Measurements from ENCODE around the gene STIP1. TPM values are rescaled to one million over a fixed set of nuclear protein-coding genes. Genes with fewer than 3 reads are reported as not detected.

STIP1 gene
- total and polyA plus RNA-seq, 2 donors (not counting 1 experiment from before 2014, with no cell fraction given) = 49.8 to 78.7 TPM

DNA sequence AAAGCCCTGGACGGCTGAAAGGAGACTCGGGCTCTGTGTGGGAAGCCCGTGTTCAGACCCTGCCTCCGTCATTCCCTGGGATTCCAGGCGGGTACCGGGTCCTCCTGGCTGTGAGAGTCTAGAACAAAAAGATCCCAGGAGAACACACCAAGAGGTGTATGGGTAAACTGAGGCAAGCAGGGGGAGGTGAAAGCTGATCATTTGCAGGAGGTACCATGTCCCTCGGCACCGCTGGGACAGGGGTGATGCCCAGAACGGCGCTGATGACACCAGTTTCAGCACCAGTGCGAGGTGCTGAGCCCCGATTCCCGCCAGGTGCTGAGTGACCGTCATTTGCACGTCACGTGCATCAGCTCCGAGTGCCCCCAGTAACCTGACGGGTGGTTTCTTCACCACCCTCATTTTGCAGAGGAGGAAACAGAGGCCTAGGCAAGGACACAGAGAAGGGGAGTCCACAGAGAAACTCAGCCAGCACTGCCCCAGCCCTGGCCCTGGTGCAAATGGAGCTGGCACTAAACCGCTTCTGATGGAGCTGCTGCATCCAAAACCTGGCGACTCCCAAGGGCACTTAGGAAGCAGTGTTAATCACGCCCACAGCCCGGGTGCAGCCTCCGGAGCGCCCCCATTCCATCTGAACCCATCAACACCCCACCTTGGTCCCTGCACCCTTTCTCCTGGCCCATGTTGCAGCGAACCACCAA, 36.9 kb upstream of the STIP1 start:
- no peaks in the 10 kb centered on the region for H3K9me3 Mint-ChIP-seq (ENCODE audit: insufficient read depth)
- H2AFZ ChIP-seq (ENCODE audit: insufficient read depth, low read depth, low read length, poor library complexity, severe bottlenecking) = no peak overlapping the region
- H3K27ac Mint-ChIP-seq = no peak overlapping the region
- no peaks in the 10 kb centered on the region for H3K36me3 ChIP-seq (replicated peaks in 1 of 2; ENCODE audit: control extremely low read depth in 1 of 2, control insufficient read depth in 1 of 2, extremely low read depth in 1 of 2, insufficient read depth in 2 of 2, low read length in 1 of 2)
- TF ChIP-seq, protein P1, sequence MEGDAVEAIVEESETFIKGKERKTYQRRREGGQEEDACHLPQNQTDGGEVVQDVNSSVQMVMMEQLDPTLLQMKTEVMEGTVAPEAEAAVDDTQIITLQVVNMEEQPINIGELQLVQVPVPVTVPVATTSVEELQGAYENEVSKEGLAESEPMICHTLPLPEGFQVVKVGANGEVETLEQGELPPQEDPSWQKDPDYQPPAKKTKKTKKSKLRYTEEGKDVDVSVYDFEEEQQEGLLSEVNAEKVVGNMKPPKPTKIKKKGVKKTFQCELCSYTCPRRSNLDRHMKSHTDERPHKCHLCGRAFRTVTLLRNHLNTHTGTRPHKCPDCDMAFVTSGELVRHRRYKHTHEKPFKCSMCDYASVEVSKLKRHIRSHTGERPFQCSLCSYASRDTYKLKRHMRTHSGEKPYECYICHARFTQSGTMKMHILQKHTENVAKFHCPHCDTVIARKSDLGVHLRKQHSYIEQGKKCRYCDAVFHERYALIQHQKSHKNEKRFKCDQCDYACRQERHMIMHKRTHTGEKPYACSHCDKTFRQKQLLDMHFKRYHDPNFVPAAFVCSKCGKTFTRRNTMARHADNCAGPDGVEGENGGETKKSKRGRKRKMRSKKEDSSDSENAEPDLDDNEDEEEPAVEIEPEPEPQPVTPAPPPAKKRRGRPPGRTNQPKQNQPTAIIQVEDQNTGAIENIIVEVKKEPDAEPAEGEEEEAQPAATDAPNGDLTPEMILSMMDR (IDR thresholded peaks at IDR 0.05) = peak; percentile 44
- TF ChIP-seq EZH2 (IDR thresholded peaks at IDR 0.05; ENCODE audit: borderline replicate concordance, insufficient read depth, low read depth, low read length, poor library complexity, severe bottlenecking) = no peak
- DNase-seq = no peak
- no peak overlapping the region for H3K4me3 Mint-ChIP-seq
- WGBS (ENCODE audit: insufficient coverage) = 91% methylated on average over 25 of the region's 25 CpGs
- H3K9me3 ChIP-seq (ENCODE audit: control extremely low read depth in 1 of 3, control insufficient read depth in 2 of 3, insufficient read depth in 1 of 3, low read length in 2 of 3) = peaks cover 0 to 4% (median 0%) of the 10 kb centered on the region in 3 donors
- H3K27me3 Mint-ChIP-seq = no peaks in the 10 kb centered on the region
- H3K79me2 ChIP-seq (ENCODE audit: control insufficient read depth, insufficient read depth, low read length) = no peaks in the 10 kb centered on the region
- intact Hi-C loops (cut with micrococcal nuclease) = loop anchor here (1.0 kb wide), 3 partner anchors 149 to 381 kb away; partner anchors contain the start of gene ZFTA
- no peak overlapping the region for H3K4me3 ChIP-seq (ENCODE audit: control extremely low read depth in 1 of 5, extremely low read depth in 1 of 5, insufficient read depth in 1 of 5, low read depth in 2 of 5, low read length in 4 of 5)
- ATAC-seq (ENCODE audit: low read depth) = no peak
- H4K20me1 ChIP-seq (ENCODE audit: control insufficient read depth, insufficient read depth, low read length, poor library complexity, severe bottlenecking) = no peaks in the 10 kb centered on the region
- CTCF ChIA-PET = interaction anchor here (0.6 to 9.6 kb wide), 13 partner anchors 14 to 1225 kb away, joined by 3 to 163 read pairs (median 4); partner anchors contain the start of genes ATL3, MARK2 and ZFTA
- H3K9ac ChIP-seq (ENCODE audit: low read length) = no peak overlapping the region
- H3K4me1 Mint-ChIP-seq = peaks cover 9% of the 10 kb centered on the region
- peaks cover 0 to 14% of the 10 kb centered on the region in 2 donors for H3K4me1 ChIP-seq (ENCODE audit: control insufficient read depth in 2 of 2, insufficient read depth in 2 of 2, low read length in 2 of 2)
- H3K27ac ChIP-seq (ENCODE audit: low read length in 2 of 2) = no peak overlapping the region
- H3K4me2 ChIP-seq (replicated peaks; ENCODE audit: low read depth, low read length, poor library complexity, severe bottlenecking) = no peak overlapping the region
- POLR2A ChIA-PET = no interaction called here
- no peaks in the 10 kb centered on the region for H3K27me3 ChIP-seq (replicated peaks in 1 of 4; ENCODE audit: control extremely low read depth in 1 of 4, control insufficient read depth in 3 of 4, insufficient read depth in 4 of 4, low read length in 3 of 4)

DNA sequence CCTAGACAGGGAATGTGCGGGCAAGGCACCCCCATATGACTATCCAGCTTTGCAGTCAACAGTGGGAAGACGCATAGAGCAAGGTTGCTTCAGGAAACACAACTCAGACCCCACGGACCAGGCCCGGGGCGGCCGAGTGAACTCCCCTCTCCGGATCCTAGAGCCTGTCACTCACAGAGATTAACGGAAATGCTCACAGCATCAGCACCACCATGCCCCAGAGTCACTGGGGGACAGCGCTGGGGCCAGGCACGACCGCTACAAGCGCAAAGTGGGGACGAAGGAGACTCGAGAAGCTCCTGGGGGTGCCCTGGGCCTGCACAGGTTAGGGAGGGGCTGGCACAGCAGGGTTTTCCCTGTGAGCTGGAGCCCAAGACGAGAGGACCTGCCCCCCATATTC, 35.9 kb upstream of the STIP1 start:
- Histone ChIP-seq H3K36me3 (replicated peaks in 1 of 2; ENCODE audit: control extremely low read depth in 1 of 2, control insufficient read depth in 1 of 2, extremely low read depth in 1 of 2, insufficient read depth in 2 of 2, low read length in 1 of 2) (no peaks in the 10 kb centered on the region), H3K79me2 (ENCODE audit: control insufficient read depth, insufficient read depth, low read length) (no peaks in the 10 kb centered on the region), H3K4me1 (ENCODE audit: control insufficient read depth in 2 of 2, insufficient read depth in 2 of 2, low read length in 2 of 2) (peaks cover 0 to 12% of the 10 kb centered on the region in 2 donors), H3K9me3 (ENCODE audit: control extremely low read depth in 1 of 3, control insufficient read depth in 2 of 3, insufficient read depth in 1 of 3, low read length in 2 of 3) (peaks cover 0 to 4% (median 0%) of the 10 kb centered on the region in 3 donors), H3K27me3 (replicated peaks in 1 of 4; ENCODE audit: control extremely low read depth in 1 of 4, control insufficient read depth in 3 of 4, insufficient read depth in 4 of 4, low read length in 3 of 4) (no peaks in the 10 kb centered on the region), H3K27ac (ENCODE audit: low read length in 2 of 2) (no peak overlapping the region), H4K20me1 (ENCODE audit: control insufficient read depth, insufficient read depth, low read length, poor library complexity, severe bottlenecking) (no peaks in the 10 kb centered on the region), H3K4me2 (replicated peaks; ENCODE audit: low read depth, low read length, poor library complexity, severe bottlenecking) (no peak overlapping the region), H3K4me3 (ENCODE audit: control extremely low read depth in 1 of 5, extremely low read depth in 1 of 5, insufficient read depth in 1 of 5, low read depth in 2 of 5, low read length in 4 of 5) (no peak overlapping the region), H3K9ac (ENCODE audit: low read length) (no peak overlapping the region), H2AFZ (ENCODE audit: insufficient read depth, low read depth, low read length, poor library complexity, severe bottlenecking) (no peak overlapping the region)
- WGBS (ENCODE audit: insufficient coverage) = 94% methylated on average over 15 of the region's 15 CpGs
- ATAC-seq (ENCODE audit: low read depth) = no peak
- Mint-ChIP-seq H3K27ac (no peak overlapping the region), H3K4me1 (peaks cover 7% of the 10 kb centered on the region), H3K4me3 (no peak overlapping the region), H3K9me3 (ENCODE audit: insufficient read depth) (no peaks in the 10 kb centered on the region), H3K27me3 (no peaks in the 10 kb centered on the region)
- CTCF ChIA-PET = interaction anchor here (0.8 to 9.6 kb wide), 8 partner anchors 12 to 670 kb away, joined by 3 to 163 read pairs (median 6); partner anchors contain the start of genes MARK2, STIP1 and ZFTA
- TF ChIP-seq, protein P1 (IDR thresholded peaks at IDR 0.05) = no peak
- POLR2A ChIA-PET = no interaction called here
- no peak for DNase-seq
- intact Hi-C loops (cut with micrococcal nuclease) = no loop called here
